Colonic mucosa (tissue), 4 donors: Measurements from ENCODE around the gene RAD21L1. TPM values are rescaled to one million over a fixed set of nuclear protein-coding genes. Genes with fewer than 3 reads are reported as not detected.

Experiments used
- DNase-seq: peaks from one replicate; pipeline ENCODE4 v3.0.0-alpha.2; 2020
- H3K27ac ChIP-seq: fragments of 200-600 bp; one replicate; pipeline ENCODE4 v1.8.0; 2021
- H3K27me3 ChIP-seq: fragments of 200-600 bp; one replicate; pipeline ENCODE4 v1.8.0; 2021
- H3K36me3 ChIP-seq: fragments of 200-600 bp; one replicate; pipeline ENCODE4 v1.8.0; 2021
- H3K4me1 ChIP-seq: fragments of 200-600 bp; one replicate; pipeline ENCODE4 v1.8.0; 2021; ENCODE audit warnings: mild to moderate bottlenecking
- H3K4me3 ChIP-seq: fragments of 200-600 bp; one replicate; pipeline ENCODE4 v1.8.0; 2021
- H3K9ac ChIP-seq, 2 donors: one replicate each; pipeline ENCODE4 v1.7.0; 2013; ENCODE audit warnings: control low read depth in 2 of 2, low read depth in 2 of 2, low read length in 2 of 2
- H3K9me3 ChIP-seq: fragments of 200-600 bp; one replicate; pipeline ENCODE4 v1.8.0; 2021
- CTCF ChIP-seq: fragments of 200-600 bp; IDR thresholded peaks from one replicate; pipeline ENCODE4 v1.8.0; 2022; ENCODE audit warnings: antibody characterized with exemption, mild to moderate bottlenecking
- intact Hi-C: fragments of 100-400 bp; cut with DNase I; formaldehyde crosslinking; loops from one replicate; pipeline ENCODE4 v1.14.1; 2022
- total RNA-seq, 2 donors: library from RNA; stranded (reverse); fragmentation: NEBNext Ultra II Directional in 1 of 2; extraction: Animal tissue kit (Norgen Biotek cat#: 25700) in 1 of 2; gene quantifications; one replicate each; pipeline ENCODE4 v1.2.1, GENCODE V29; 2021
- donor health status: healthy.
- donor health status: DM: no; HTN: no; CAD: no.
- donor health status: DM: no; HTN: no; CAD: no.

Gene RAD21L1
- total RNA-seq, 2 donors from 2014 or later, result not detected

GRCh38 chr20:1199212-1199873, 26.5 kb upstream of the RAD21L1 start:
- no peaks in the 10 kb centered on the region for H3K4me1 ChIP-seq
- no peaks in the 10 kb centered on the region for H3K27me3 ChIP-seq
- intact Hi-C loops, result no loop called here

GRCh38 chr20:1199964-1200363, 25.9 kb upstream of the RAD21L1 start:
- Histone ChIP-seq H3K27ac (no peak overlapping the region), H3K4me1 (no peaks in the 10 kb centered on the region), H3K4me3 (no peak overlapping the region), H3K27me3 (no peaks in the 10 kb centered on the region), H3K36me3 (no peaks in the 10 kb centered on the region), H3K9ac (no peak overlapping the region), H3K9me3 (no peaks in the 10 kb centered on the region)
- no peak for DNase-seq
- intact Hi-C loops, result no loop called here
- TF ChIP-seq CTCF, result no peak

More at GRCh38 chr20:1199212-1199873, 26.5 kb upstream of the RAD21L1 start:
- H3K9ac ChIP-seq, result no peak overlapping the region
- no peaks in the 10 kb centered on the region for H3K36me3 ChIP-seq
- no peak overlapping the region for H3K27ac ChIP-seq
- no peak for TF ChIP-seq CTCF
- H3K9me3 ChIP-seq, result no peaks in the 10 kb centered on the region
- no peak for DNase-seq
- no peak overlapping the region for H3K4me3 ChIP-seq

- no peak within 1 kb of the TSS for H3K4me3 ChIP-seq
- H3K9ac ChIP-seq, result no peak within 1 kb of the TSS
- H3K4me1 ChIP-seq, result no peaks in the 10 kb centered on the region
- H3K36me3 ChIP-seq, result no peaks in the 10 kb centered on the region
- TF ChIP-seq CTCF, result no peak
- no peaks in the 10 kb centered on the region for H3K9me3 ChIP-seq
- intact Hi-C loops, result no loop called here
- H3K27ac ChIP-seq, result no peak within 1 kb of the TSS
- DNase-seq, result no peak
- no peaks in the 10 kb centered on the region for H3K27me3 ChIP-seq
Observed at GRCh38 chr20:1202762-1203504, 22.9 kb upstream of the RAD21L1 start, which contains the start of gene C20orf202. TSS of gene C20orf202 (plus strand) at chr20:1203454. CDS start at chr20:1203586, 132 bp downstream.

GRCh38 chr20:1203630-1204029, 22.2 kb upstream of the RAD21L1 start:
- Histone ChIP-seq H3K36me3 (no peaks in the 10 kb centered on the region), H3K9ac (no peak overlapping the region), H3K4me3 (no peak overlapping the region), H3K27ac (no peak overlapping the region), H3K27me3 (no peaks in the 10 kb centered on the region), H3K4me1 (no peaks in the 10 kb centered on the region), H3K9me3 (no peaks in the 10 kb centered on the region)
- peak; percentile 38 for DNase-seq
- no peak for TF ChIP-seq CTCF
- intact Hi-C loops, result no loop called here

GRCh38 chr20:1204113-1204512, 21.7 kb upstream of the RAD21L1 start:
- Histone ChIP-seq H3K9ac (no peak overlapping the region), H3K36me3 (no peaks in the 10 kb centered on the region), H3K9me3 (no peaks in the 10 kb centered on the region), H3K4me3 (no peak overlapping the region), H3K27ac (no peak overlapping the region), H3K27me3 (no peaks in the 10 kb centered on the region), H3K4me1 (no peaks in the 10 kb centered on the region)
- intact Hi-C loops, result no loop called here
- no peak for DNase-seq
- TF ChIP-seq CTCF, result no peak
